Activated CD4-positive, alpha-beta memory T cell treated with anti-CD3 and anti-CD28 coated beads, Interleukin-2, amount 10 ng/mL, durations not matched to agents 7 days and 5 days (primary cell): ENCODE results near the gene RMC1. TPM values are rescaled to one million over a fixed set of nuclear protein-coding genes. Genes with fewer than 3 reads are reported as not detected.
"Not testable (repeated sequence)": the region's sequence is repeated elsewhere in the genome, so short reads cannot be mapped to it uniquely, and the experiment has no call there.

Experiments used
- CTCF ChIA-PET: fragments of 350-600 bp; sonication (Branson Sonifier 250); formaldehyde crosslinking; loops from one replicate; lab custom pipeline; 2021; ENCODE audit warnings: antibody characterized with exemption, inconsistent platforms; lab: Charles Lee
- POLR2A ChIA-PET: fragments of 350-600 bp; sonication (Branson Sonifier 250); formaldehyde crosslinking; loops from one replicate; lab custom pipeline; 2021; ENCODE audit warnings: antibody characterized with exemption; lab: Charles Lee
- DNase-seq: peaks from one replicate; pipeline ENCODE4 v3.0.0-alpha.2; 2020
- H3K27ac Mint-ChIP-seq: one replicate; pipeline ENCODE4 v1.8.0; 2021; ENCODE audit warnings: mild to moderate bottlenecking, mixed read lengths
- H3K27me3 Mint-ChIP-seq: one replicate; pipeline ENCODE4 v1.8.0; 2021; ENCODE audit warnings: mixed read lengths
- H3K36me3 Mint-ChIP-seq: one replicate; pipeline ENCODE4 v1.8.0; 2021; ENCODE audit warnings: low read depth, mixed read lengths
- H3K4me1 Mint-ChIP-seq: one replicate; pipeline ENCODE4 v1.8.0; 2021; ENCODE audit warnings: mixed read lengths
- H3K4me3 Mint-ChIP-seq: one replicate; pipeline ENCODE4 v1.8.0; 2021; ENCODE audit warnings: mild to moderate bottlenecking, mixed read lengths
- H3K9me3 Mint-ChIP-seq: one replicate; pipeline ENCODE4 v1.8.0; 2021; ENCODE audit warnings: mixed read lengths
- total RNA-seq, 2 experiments: library from RNA; stranded (reverse); gene quantifications; one replicate each; pipeline ENCODE4 v1.2.3, GENCODE V29; 2021

RMC1 gene
- total RNA-seq, 2 experiments from 2014 or later = 54.9 to 55.9 TPM

DNA sequence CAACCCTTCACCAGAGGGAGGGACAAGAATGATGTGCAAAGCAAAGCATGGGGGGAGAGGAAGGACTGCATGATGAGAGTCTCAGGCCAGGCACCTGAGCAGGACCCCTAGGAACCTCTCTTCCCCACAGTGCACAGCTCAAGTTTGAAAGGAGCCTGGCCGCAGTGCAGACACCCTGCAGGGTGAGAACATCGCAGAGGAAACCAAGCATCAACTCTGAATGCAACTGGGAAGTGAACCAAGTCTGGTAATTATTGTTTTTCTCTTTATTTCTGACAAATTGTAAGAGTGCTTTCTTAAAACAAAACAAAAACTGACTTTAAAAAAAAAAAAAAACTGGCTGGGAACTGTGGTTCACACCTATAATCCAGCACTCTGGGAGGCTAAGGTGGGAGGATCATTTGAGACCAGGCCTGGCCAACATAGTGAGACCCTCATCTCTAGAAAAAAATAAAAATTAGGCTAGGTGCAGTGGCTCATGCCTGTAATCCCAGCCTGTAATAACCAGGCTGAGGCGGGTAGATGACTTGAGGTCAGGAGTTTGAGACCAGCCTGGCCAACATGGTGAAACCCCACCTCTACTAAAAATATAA lies 67.7 kb downstream of the RMC1 start:
- Mint-ChIP-seq H3K27ac (no peak overlapping the region), H3K4me3 (no peak overlapping the region), H3K27me3 (no peaks in the 10 kb centered on the region), H3K9me3 (no peaks in the 10 kb centered on the region), H3K4me1 (peaks cover 38% of the 10 kb centered on the region), H3K36me3 (peaks cover 69% of the 10 kb centered on the region)
- ChIA-PET POLR2A (interaction anchor here (1.6 kb wide), 1 partner anchor 15 kb away, joined by 4 read pairs; the partner anchor contains the start of gene NPC1), CTCF (interaction anchor here (0.7 kb wide), 1 partner anchor 55 kb away, joined by 3 read pairs; no protein-coding TSS in a partner anchor)
- no peak for DNase-seq

DNA sequence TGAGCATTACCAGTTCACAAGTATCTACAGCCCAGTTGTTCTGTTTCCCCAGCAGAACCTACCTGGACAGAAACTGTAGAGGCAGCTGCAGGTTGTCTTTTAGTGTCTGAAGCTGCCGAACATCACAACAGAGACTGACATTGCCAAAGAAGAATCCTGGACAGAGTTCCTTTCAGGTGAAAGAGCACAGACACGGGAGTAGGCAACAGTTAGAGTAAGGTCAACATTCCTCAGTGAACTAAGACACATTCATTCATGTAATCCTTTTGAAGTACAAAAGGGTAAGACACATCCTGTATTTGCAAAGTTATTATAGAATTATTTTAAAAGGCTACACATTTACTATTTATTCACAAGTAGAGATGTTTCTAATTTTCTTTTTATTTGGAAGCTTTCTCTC lies 68.7 kb downstream of the RMC1 start:
- ChIA-PET POLR2A (interaction anchor here (1.2 kb wide), 1 partner anchor 14 kb away, joined by 3 read pairs; no protein-coding TSS in a partner anchor), CTCF (no interaction called here)
- Mint-ChIP-seq H3K36me3 (peaks cover 72% of the 10 kb centered on the region), H3K27me3 (no peaks in the 10 kb centered on the region), H3K4me3 (no peak overlapping the region), H3K9me3 (no peaks in the 10 kb centered on the region), H3K27ac (peak overlapping the region; percentile 42), H3K4me1 (peaks cover 43% of the 10 kb centered on the region)
- DNase-seq = no peak

DNA sequence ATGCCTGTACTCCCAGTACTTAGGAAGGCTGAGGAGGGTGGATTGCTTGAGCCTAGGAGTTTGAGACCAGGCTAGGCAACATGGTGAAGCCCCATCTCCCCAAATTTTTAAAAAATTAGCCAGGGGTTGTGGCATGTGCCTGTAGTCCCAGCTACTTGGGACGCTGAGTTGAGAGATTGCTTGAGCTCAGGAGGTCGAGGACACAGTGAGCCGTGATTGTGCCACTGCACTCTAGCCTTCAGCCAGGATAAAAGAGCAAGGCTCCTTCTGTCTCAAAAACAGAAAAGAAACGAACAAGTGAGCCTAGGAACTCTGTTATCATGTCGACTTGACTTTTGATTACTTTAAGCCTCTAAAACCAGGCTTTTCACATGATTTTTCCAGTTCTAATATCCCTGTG lies 69.3 kb downstream of the RMC1 start:
- no peak for DNase-seq
- ChIA-PET POLR2A (interaction anchor here (1.2 kb wide), 1 partner anchor 13 kb away, joined by 3 read pairs; no protein-coding TSS in a partner anchor), CTCF (interaction anchor here (0.7 kb wide), 1 partner anchor 30 kb away, joined by 3 read pairs; no protein-coding TSS in a partner anchor)
- Mint-ChIP-seq H3K36me3 (peaks cover 66% of the 10 kb centered on the region), H3K9me3 (no peaks in the 10 kb centered on the region), H3K4me3 (no peak overlapping the region), H3K4me1 (peaks cover 43% of the 10 kb centered on the region), H3K27me3 (no peaks in the 10 kb centered on the region), H3K27ac (no peak overlapping the region)

DNA sequence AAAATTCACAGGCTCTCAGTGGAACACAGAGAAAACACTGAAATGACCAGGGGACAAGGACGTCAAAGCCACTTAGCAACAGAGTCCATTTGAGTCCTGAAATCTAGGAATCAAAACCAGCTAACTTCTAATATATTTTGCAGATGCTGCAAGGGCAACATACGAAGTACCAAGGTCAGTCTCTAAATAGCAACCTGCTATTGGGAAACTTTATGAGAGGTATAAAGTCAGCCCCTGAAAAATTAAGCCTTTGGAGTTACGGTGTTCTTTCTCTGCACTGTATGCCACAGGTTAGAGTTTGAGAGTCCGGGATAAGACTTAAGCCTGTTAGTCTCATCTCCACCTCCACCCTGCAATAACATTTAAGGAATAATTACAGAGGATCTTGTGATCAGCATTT lies 69.7 kb downstream of the RMC1 start:
- no peaks in the 10 kb centered on the region for H3K9me3 Mint-ChIP-seq
- CTCF ChIA-PET = interaction anchor here (0.7 to 3.5 kb wide), 3 partner anchors 12 to 31 kb away, joined by 3 to 13 read pairs (median 4); partner anchors contain the start of gene NPC1
- DNase-seq = no peak
- no peak overlapping the region for H3K4me3 Mint-ChIP-seq
- peak overlapping the region; percentile 88 for H3K27ac Mint-ChIP-seq
- H3K36me3 Mint-ChIP-seq = peaks cover 64% of the 10 kb centered on the region
- no peaks in the 10 kb centered on the region for H3K27me3 Mint-ChIP-seq
- POLR2A ChIA-PET = interaction anchor here (1.1 to 3.0 kb wide), 3 partner anchors 12 to 32 kb away, joined by 3 to 25 read pairs (median 4); partner anchors contain the start of gene NPC1
- H3K4me1 Mint-ChIP-seq = peaks cover 43% of the 10 kb centered on the region

DNA sequence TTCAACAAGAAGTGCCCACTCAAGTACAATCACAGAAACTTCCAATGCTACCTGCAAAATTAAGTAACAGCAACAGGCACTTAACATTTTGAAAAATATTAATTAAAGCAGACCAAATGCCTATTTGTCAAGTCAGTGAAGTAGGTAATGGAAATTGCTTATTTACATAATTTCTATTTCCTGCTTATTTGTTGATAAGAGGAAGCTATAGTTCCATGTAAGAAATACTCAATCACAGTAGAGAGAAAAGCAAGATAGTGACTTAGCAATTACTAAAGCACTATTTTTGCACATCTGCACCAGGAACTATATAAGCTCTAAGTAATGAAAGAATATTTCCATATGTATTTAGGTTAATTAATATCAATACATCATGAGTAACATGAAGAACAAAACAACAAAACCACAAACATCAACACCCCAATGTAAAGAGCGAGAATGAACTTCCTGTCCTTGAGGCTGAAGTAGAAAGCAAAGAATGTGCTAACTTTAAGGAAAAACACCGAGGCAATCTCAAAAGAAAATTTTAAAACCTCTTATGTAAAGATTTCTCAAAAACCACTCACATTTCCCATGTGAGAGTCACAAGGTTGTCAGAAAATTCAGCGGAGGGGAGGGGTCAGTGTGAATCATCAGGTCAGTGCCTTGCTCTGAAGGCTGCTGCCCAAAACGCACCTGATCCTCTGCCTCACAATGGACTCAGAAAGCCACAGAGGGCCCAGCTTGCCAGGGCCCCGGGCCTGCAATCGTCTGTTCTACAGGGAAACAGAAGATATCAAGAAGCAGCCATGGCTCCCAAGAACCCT lies 70.5 kb downstream of the RMC1 start:
- peak; percentile 54 for DNase-seq
- ChIA-PET POLR2A (interaction anchor here (1.1 to 3.0 kb wide), 2 partner anchors 11 to 33 kb away, joined by 4 to 25 read pairs; partner anchors contain the start of gene NPC1), CTCF (interaction anchor here (1.1 to 3.5 kb wide), 4 partner anchors 11 to 69 kb away, joined by 4 to 13 read pairs (median 5); partner anchors contain the start of gene NPC1)
- Mint-ChIP-seq H3K9me3 (no peaks in the 10 kb centered on the region), H3K4me3 (peak overlapping the region; percentile 25), H3K27me3 (no peaks in the 10 kb centered on the region), H3K27ac (peak overlapping the region; percentile 88), H3K36me3 (peaks cover 62% of the 10 kb centered on the region), H3K4me1 (peaks cover 47% of the 10 kb centered on the region)

DNA sequence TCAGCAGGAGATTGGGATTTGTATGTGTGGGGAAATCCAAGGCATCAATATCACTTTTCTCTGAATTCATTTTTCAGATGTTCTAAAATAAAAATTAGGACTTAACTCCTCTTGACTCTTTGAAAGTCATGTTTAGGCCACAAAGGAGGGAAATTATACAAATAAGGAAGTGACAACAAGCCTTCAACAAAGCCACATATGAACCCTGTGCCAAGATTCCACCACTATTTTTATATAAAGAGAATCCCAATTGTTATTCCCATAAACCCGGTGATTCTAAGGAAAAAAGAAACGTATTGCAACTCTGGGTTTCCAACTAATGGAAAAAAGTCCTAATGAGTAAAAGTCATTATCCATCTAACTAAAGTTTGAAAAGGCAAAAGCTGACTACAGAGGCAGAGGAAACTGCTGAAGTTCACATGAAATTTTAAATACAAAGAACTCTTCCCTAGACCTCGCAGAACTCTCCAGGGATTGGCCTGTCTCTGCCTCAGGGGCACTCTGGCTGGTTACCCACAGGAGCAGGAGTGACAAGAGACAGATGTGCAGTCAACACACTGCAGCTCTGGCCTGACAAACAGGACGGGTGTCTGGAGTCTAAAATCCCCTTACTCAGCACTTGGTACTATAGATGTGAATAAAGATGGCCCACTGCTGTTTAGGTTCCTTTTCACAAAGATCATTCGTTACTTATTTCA lies 71.4 kb downstream of the RMC1 start:
- Mint-ChIP-seq H3K9me3 (no peaks in the 10 kb centered on the region), H3K27ac (peak overlapping the region; percentile 88), H3K36me3 (peaks cover 56% of the 10 kb centered on the region), H3K27me3 (no peaks in the 10 kb centered on the region), H3K4me1 (peaks cover 53% of the 10 kb centered on the region), H3K4me3 (peak overlapping the region; percentile 25)
- no peak for DNase-seq
- CTCF ChIA-PET = interaction anchor here (1.6 to 3.5 kb wide), 2 partner anchors 10 to 70 kb away, joined by 4 to 13 read pairs; partner anchors contain the start of gene NPC1
- POLR2A ChIA-PET = interaction anchor here (0.8 to 3.0 kb wide), 2 partner anchors 10 to 72 kb away, joined by 3 to 25 read pairs; partner anchors contain the start of genes NPC1 and RMC1

DNA sequence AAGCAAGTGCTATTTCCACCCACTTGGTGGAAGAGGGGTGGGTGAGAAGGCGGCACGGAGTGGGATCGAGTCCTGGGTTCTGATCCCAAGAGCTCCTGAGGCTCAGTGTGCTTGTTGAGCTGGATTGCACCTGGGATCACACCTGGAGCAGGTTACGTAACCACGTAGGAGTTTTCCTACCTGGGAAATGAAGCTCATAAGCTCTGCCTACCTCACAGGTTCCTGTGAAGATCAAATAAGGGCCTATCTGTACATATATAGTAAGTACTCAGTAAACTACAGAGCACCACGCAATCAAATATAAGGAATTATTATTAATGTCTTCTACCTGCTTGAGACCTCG lies 72.0 kb downstream of the RMC1 start:
- Mint-ChIP-seq H3K27ac (peak overlapping the region; percentile 88), H3K4me3 (no peak overlapping the region), H3K4me1 (peaks cover 58% of the 10 kb centered on the region), H3K27me3 (no peaks in the 10 kb centered on the region), H3K9me3 (no peaks in the 10 kb centered on the region), H3K36me3 (peaks cover 57% of the 10 kb centered on the region)
- DNase-seq = no peak
- ChIA-PET CTCF (interaction anchor here (1.4 to 3.5 kb wide), 2 partner anchors 10 to 59 kb away, joined by 3 to 13 read pairs; partner anchors contain the start of gene NPC1), POLR2A (interaction anchor here (0.8 to 3.0 kb wide), 2 partner anchors 10 to 73 kb away, joined by 3 to 25 read pairs; partner anchors contain the start of genes NPC1 and RMC1)

DNA sequence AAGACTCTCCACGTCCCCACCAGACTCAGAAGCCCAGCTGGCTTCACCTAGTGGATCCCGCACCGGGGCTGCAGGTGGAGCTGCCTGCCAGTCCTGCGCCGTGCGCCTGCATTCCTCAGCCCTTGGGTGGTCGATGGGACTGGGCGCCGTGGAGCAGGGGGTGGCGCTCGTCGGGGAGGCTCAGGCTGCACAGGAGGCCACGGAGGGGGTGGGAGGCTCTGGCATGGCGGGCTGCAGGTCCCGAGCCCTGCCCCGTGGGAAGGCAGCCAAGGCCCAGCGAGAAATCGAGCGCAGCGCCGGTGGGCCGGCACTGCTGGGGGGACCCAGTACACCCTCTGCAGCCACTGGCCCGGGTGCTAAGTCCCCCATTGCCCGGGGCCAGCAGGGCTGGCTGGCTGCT lies 74.2 kb downstream of the RMC1 start:
- peaks cover 69% of the 10 kb centered on the region for H3K4me1 Mint-ChIP-seq
- H3K4me3 Mint-ChIP-seq, DNase-seq, H3K27me3 Mint-ChIP-seq, H3K27ac Mint-ChIP-seq, H3K9me3 Mint-ChIP-seq, POLR2A ChIA-PET, CTCF ChIA-PET: not testable (repeated sequence)
- peaks cover 56% of the 10 kb centered on the region for H3K36me3 Mint-ChIP-seq

DNA sequence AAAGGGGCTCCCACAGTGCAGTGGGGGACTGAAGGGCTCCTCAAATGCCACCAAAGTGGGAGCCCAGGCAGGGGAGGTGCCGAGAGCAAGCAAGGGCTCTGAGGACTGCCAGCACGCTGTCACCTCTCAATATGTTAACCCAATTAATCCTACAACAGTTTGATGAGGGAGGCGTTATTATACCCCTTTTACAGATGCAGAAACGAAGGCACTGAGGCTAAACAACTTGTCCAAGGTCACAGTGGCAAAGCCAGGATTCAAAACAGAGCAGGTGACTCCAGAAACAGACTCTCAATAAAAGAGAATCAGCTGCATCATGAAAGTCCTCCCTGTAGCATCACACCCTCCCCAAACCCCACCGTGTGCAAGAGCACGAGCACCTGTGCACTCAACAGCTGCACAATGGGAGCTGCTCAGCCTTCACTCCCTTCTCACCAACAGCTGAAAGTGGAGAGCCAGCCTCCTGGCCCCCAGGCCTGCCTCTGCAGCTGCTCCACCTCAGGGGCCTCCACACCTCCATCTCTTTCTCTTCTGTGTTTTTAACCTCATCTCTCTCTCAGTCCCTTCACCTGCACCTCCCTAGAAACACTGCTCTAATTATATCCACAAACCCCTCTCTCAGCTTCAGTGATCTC lies 74.9 kb downstream of the RMC1 start:
- no peak overlapping the region for H3K4me3 Mint-ChIP-seq
- peak overlapping the region; percentile 8 for H3K27ac Mint-ChIP-seq
- ChIA-PET POLR2A (no interaction called here), CTCF (interaction anchor here (1.0 to 1.1 kb wide), 2 partner anchors 38 to 61 kb away, joined by 3 read pairs; no protein-coding TSS in a partner anchor)
- H3K9me3 Mint-ChIP-seq = no peaks in the 10 kb centered on the region
- H3K4me1 Mint-ChIP-seq = peaks cover 66% of the 10 kb centered on the region
- H3K36me3 Mint-ChIP-seq = peaks cover 57% of the 10 kb centered on the region
- no peaks in the 10 kb centered on the region for H3K27me3 Mint-ChIP-seq
- DNase-seq = no peak

DNA sequence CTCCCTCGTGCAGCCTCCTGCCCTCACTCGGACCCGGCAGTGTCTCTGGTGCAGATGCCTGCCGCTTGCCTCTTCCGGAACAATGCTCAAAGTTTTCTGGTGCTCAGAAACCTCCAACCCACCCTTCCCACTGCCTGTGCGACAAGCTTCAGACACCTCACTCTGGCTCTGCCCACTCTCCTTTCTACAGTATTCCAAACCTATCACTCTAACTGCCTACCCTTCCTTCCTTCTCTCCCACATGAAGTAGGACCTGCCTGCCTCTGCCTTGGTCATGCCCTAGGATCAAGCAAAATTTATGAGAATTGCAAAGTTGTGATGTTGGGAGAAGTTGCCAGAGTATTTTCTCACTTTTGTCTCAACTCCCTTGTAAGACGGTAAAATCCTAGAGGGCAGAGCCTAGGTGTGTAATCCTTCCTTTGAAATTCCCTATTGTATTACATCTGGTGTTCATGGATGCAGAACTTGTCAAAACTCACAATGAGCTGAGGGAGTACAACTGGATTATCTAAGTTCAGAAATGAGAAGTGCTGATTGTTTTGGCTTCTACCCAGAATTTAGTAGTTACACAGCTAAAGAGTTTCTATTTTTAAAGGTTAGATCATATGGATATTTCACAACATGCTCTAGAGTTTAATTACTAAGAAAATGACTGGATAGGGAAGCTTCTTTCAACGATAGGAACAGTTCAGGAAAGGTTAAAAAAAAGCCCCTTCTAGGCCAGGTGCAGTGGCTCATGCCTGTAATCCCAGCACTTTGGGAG lies 75.8 kb downstream of the RMC1 start:
- ChIA-PET POLR2A (no interaction called here), CTCF (interaction anchor here (0.7 to 1.4 kb wide), 5 partner anchors 13 to 339 kb away, joined by 3 read pairs; no protein-coding TSS in a partner anchor)
- H3K9me3 Mint-ChIP-seq = no peaks in the 10 kb centered on the region
- H3K36me3 Mint-ChIP-seq = peaks cover 62% of the 10 kb centered on the region
- H3K27ac Mint-ChIP-seq = no peak overlapping the region
- H3K4me3 Mint-ChIP-seq = no peak overlapping the region
- DNase-seq = no peak
- H3K4me1 Mint-ChIP-seq = peaks cover 66% of the 10 kb centered on the region
- H3K27me3 Mint-ChIP-seq = no peaks in the 10 kb centered on the region

DNA sequence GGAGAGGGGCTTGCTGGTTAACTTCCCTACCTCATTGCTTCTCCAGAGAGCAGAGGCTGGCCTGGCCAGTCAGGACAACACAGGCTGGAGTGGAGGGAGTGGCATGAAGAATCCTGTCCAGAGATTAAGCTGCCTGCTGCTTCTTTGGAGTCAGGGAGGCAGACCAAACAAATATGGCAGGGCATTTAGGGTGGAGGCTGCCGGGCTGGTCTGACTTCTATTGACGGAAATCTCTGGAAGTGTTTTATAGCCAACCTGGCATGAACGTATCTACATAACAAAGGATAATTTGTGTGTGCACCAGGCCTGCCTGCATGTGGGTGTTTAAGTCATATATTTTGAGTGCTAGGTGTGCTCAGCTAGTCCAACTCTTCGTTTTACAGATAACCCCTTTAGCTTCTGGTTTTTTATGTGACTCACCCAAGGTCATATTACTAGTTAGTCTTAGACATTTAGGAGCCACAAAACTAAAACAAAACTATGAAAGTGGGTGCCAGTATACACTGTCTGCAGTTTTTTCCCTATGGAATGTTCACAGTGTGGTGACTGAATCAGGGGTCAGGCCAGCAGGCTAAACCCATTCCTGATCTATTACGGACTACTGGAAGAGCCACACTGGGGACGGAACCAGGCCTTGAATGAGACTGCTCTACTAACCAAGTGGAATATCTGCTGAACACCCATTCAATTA lies 77.5 kb downstream of the RMC1 start:
- DNase-seq = no peak
- CTCF ChIA-PET = interaction anchor here (1.4 kb wide), 1 partner anchor 338 kb away, joined by 3 read pairs; no protein-coding TSS in a partner anchor
- Mint-ChIP-seq H3K9me3 (no peaks in the 10 kb centered on the region), H3K4me1 (peaks cover 65% of the 10 kb centered on the region), H3K27me3 (no peaks in the 10 kb centered on the region), H3K27ac (no peak overlapping the region), H3K36me3 (peaks cover 57% of the 10 kb centered on the region), H3K4me3 (no peak overlapping the region)
- POLR2A ChIA-PET = interaction anchor here (1.2 kb wide), 1 partner anchor 77 kb away, joined by 3 read pairs; the partner anchor contains the start of gene RMC1
